NCI-H2196 treated with DMSO at 0.1 percent for 48 hours (cell line): ENCODE data around the gene ENPP3.
"Not testable (repeated sequence)": the region's sequence is repeated elsewhere in the genome, so short reads cannot be mapped to it uniquely, and the experiment has no call there.

Source experiments
- DNase-seq: peaks from one replicate; lab custom pipeline; 2025; ENCODE audit not compliant: unreplicated experiment; lab: John Stamatoyannopoulos, UW

The ENPP3 gene

DNA sequence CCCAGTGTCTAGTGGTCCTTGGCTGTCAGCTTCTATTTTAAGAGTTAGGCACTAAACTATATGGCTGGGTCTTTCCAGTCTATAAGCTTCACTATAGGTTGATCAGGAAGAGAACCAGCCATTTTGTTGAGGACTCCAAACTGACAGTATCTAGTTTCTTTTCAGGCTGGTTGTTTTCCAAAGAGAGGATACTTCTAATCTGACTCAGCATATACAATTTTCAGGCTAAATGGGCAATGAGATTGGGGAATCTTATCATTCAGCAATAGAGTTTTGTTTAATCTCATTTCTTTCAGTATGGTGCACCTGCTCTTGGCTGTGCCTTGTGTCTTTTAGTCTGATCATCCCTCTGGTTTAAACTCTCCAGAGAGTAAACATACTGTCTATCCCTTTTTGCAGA is 94.1 kb downstream of the ENPP3 start:
- DNase-seq = no peak

DNA sequence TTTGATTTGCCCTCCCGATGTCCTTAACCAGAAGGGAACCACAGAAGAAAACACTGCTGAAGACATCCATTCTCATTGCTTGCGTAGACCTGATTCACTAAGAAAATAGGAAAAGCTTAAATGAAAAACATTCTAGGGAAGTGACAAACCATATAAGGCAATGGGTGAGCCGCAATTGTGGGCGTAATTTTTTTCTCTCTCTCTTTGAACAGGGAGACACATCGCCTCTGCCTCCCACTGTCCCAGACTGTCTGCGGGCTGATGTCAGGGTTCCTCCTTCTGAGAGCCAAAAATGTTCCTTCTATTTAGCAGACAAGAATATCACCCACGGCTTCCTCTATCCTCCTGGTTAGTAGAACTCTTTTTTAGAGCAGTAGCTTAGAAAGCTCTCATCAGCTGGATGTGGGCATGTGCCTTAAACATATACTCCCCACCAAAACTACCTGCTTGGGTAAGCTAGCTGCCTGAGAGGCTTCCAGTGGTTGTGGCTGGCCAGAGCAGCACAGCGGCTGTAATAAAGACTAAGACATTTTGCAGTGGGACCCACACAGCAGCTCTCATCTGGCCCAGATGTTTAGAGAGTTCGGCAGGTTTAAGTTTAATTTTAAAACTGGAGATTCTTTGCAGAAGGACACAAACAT is 96.4 kb downstream of the ENPP3 start:
- no peak for DNase-seq

DNA sequence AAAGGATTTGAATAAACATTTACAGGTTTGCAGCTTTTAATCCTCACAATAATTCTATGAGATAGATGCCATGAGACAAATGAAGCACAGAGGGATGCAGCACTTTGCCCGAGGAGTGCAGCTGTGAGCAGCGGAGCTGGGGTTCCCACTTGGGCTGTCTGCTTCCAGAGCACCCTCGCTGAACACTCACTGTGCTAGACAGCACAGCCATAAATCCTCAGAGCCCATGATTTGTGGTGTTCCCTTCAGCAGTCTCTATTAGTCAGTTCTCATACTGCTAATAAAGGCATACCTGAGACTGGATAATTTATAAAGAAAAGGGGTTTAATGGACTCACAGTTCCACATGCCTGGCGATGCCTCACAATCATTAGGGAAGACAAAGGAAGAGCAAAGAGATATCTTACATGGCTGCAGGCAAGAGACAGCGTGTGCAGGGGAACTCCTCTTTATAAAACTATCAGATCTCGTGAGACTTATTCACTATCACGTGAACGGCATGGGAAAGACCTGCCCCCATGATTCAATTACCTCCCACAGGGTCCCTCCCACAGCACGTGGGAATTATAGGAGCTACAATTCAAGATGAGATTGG is 99.0 kb downstream of the ENPP3 start:
- DNase-seq = no peak

DNA sequence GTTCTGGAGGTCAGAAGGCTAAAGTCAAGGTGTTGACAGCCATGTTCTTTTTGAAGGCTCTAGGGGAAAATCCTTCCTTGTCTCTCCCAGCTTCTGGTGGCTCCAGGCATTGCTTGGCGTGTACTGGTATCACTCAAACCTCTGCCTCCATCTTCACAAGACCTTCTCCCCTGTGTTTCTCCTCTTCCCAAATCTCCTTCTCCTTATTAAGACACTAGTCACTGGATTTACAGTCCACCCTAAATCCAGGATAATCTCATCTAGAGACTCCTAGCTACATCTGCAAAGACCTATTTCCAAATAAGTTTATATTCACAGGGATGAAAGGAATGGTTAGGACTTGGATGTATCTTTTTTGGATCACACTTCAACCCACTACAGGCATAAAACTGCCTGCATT is 99.7 kb downstream of the ENPP3 start:
- DNase-seq = no peak

DNA sequence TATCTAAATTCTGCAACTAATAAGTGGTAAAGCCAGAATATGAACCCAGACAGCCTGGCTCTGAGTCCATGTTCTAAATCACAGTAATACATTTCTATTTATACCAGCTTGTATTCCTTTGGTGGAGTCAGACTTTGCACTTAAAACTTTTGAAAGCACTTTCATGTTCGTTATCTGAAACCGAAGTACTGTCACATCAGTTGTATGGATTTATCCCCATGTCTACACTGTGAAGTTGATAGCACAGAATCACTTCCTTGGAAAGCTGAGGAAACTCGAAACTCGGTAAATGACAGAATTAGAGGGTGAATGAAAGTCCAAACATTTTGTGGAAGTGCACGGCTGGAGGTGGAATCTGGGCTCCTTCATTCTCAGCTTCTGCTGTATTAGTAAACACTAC is 102.0 kb downstream of the ENPP3 start:
- DNase-seq = no peak

DNA sequence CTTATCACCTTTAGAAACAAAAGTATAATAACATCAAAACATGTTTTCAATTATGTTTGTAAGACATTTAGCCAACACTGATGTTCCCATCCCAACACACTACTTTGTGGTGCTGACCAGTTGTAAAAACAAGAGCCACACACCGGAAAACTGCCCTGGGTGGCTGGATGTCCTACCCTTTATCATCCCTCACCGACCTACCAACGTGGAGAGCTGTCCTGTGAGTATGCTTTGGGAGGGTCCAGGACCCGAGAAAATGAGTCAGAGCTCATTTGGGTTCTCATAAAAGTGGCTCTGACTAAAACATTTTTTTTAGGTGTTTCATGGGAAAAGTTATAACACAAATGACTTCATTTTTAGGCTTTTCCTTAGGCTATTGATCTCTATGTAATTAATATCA is 103.1 kb downstream of the ENPP3 start:
- no peak for DNase-seq

DNA sequence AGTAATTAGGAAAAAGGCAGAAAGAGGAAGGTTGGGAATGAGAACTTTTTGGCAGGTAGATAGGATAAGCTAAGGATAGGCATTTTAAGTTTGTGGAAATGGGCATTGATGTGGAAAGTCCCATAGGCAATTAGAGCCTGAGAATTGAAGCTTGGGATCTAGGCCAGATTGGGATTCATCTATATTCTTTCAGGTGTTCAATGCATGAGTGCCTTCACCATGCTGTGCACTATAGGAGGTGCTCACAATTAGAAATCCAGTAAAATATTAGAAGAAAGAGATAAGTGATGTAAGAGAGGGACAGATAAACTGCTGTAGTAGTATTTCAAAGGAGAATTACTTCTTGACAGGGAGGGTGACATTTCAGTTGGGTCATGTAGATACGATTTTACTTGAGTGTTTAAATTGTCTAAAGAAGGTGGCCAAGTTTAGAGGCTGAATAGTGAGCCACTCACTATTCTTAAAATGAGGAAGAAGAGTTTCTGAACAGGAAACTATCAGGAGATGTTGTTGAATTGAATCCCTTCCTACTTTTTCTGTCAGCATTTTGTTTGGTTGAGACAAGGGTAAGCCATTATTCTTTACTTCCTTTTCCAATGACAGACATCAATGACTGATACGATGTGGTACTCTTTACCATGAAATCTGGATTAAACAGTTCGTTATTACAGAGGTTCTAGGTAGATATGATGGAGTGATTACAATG is 104.7 kb downstream of the ENPP3 start:
- DNase-seq = no peak

DNA sequence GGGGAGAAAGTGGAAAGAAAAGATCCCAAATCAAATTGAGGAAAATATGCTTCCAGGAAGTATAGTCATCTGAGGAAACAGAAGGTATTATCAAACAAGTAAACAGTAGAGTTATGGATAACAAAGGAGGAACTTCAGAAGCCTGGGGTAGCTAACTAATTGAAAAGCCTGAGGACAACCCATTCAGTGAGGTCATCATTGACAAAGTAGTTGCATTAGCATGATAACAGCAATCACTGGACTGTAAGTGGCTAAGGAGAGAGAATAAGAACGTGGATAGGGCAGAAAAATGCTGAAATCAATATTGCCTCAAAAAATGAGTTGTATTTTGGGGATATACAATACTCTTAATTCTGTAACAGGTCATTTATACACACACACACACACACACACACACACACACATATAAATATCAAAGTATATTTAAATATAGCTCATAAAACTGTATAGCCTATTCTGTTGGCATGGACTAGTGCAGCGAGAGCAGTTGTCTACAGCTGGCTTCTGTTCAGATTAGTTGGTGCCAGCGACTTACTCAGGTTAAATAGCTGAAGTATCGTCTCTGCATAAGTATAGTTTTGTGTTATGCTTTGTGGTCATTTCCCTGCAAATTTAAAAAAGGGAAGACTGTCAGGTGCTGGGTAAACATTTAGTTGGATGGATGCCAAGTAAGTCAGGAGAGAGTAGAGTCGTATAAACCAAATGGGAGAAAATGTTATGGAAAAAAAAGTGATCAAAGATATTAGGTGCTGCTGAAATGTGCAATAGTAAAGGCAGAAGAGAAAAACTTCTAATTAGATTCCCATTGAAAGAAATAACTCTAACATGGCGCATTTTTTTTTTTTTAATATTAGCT is 107.6 kb downstream of the ENPP3 start:
- no peak for DNase-seq

DNA sequence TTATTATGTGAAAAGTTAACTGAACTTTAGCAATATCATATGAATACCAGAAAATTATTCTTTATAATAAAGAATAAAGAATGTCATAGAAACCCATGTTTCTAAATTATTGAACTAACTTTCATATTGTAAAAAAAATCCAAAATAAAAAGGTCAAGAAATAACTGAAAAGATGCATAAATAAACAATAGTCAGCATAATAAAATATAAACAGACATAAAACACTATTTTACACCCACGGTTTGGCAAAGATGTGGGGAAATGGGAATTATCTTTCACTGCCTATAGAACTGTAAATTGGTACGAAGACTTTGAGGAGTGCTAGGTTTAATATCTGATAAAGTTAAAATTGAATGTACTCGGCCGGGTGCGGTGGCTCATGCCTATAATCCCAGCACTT is 108.4 kb downstream of the ENPP3 start:
- DNase-seq = no peak

DNA sequence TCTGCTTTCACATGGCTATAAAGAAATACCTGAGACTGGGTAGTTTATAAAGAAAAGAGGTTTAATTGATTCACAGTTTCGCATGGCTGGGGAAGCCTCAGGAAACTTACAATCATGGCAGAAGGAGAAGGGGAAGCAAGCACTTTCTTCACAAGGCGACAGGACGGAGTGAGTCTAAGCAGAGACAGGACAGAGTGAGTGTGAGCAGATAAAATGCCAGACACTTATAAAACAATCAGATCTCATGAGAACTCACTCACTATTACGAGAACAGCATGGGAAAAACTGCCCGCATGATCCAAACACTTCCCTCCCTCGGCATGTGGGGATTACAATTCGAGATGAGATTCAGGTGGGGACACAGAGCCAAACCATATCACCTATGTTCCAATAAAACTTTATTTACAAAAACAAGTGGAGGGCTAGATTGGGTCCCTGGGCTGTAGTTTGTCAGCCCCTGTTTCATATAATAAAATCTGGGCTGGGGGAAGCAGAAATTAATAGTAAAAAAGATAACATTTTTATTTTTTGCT is 110.8 kb downstream of the ENPP3 start:
- no peak for DNase-seq

DNA sequence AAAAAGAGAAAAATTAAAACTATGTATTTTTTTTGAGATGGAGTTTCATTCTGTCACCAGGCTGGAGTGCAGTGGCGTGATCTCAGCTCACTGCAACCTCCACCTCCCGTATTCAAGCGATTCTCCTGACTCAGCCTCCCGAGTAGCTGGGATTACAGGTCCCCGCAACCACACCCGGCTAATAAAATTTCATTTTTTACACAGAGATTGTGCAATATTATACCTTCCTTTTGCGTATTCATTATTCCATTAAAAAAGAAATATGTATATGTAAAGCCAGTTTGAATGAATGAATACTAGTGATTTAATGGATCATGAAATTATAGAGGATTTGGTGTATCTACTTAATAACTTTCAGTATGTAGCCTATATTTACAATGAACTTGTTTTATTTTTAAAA is 111.9 kb downstream of the ENPP3 start:
- no peak for DNase-seq

DNA sequence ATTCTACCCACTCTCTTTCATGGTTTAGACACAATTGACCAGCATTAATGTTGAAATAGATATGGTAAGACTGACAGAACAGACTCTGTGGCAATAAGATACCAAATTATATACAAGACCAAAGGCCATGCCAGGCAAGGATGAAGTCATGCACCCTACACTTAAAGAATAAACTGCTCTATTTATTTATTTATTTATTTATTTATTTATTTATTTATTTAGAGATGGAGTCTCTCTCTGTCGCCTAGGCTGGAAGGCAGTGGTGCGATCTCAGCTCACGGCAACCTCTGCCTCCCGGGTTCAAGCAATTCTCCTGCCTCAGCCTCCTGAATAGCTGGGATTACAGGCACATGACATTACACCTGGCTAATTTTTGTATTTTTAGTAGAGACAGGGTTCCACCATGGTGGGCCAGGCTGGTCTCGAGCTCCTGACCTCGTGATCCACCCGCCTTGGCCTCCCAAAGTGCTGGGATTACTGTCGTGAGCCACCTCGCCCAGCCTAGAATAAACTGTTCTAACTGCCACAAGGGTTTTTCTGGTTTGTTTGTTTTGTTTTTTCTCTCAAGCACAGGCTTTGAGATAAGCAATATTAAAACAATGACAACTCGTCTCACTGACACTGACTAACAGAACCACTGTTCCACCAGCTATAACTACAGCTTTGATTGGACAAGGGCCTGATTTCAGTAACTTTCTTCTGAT is 114.1 kb downstream of the ENPP3 start:
- DNase-seq = not testable (repeated sequence)

DNA sequence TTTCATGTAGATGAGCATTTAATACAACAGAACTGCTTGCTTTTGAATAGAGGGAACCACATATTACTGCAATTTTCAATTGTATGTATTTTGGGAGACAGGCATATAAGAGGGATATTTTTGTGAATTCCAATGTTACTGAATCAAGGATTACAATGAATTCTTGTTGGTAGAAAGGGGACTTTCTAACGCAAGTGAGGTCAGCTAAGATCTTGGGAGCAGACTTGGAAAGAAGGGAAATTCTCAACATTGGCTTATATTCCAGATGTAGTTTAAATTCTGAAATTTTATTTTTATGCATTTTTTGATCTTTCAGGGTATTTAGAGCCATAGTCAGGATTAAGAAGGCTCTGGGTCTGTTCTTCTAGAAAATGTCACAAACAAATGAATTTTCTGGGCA is 117.0 kb downstream of the ENPP3 start:
- no peak for DNase-seq

DNA sequence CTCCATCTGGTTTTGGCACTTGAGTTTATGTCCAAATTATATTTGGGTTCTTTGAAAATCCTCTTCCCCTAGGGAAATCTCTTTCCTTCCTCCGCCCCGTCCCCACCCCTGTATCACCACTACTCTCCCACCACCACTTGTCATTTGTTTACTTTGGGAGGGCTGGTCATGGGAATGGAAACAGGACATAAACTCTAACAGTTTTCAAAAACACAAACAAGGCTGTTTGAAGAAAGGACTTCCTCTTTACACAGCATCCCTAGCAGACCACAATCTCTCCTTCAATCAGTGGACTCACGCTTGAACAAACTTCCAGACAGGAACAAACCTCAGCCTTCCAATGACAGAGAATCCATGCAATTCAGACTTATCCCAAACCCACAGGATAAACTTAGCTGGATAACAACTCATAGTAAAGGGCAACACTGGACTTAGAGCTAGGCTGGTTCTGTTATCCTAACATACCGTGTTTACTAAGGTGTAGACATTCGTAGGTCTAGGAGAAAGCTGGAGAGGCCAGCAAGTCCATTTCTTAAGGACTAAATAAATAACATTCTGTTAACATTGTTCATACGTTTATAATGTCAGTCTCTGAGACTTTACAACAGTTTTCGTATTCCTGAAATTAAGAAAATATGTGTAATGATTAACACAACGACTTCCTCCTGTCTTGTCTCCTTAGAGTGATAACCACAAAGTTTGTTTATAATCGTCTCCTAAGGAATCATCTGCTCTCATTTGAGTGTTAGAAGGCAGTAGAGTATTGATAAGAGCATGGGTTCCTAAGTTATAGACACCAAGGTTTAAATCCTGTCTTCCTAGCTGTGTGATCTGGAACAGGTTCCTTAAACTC is 117.8 kb downstream of the ENPP3 start:
- no peak for DNase-seq

DNA sequence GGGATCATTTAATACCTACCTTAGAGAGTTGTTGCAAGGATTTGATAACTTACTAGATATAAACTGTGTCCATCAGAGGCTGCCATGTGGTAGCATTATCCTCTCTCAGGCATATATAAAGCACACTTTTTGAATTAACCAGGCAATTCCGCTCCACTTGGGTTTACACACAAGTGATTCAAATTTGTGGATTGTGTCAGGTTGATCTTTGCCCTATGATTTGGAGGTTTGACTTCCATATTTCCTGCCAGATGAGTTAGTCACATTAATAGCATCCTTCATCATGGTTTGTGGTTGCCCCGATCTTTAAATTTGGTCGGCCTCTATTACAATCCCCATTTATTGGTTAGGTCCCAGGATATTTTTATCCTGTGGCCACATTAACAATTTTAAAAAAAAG is 118.5 kb downstream of the ENPP3 start:
- no peak for DNase-seq

DNA sequence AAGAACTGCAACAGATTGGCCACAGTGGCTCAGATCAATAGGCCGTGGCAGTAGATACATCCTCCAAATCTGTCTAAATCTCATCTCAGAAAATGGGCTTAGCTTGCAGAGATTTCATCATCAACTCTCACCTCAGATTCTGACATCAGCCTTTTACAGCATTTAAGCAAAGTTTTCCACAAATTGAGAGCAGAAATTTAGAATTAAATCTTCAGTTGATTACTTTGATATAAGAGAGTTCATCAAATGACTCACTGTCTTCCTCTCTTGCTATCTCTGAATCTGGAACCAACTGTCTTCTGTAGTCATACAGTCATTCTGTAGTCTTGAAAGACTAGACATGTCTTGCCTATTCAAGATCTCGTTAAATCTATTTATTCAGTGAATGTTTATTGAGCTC is 118.9 kb downstream of the ENPP3 start:
- DNase-seq = no peak

DNA sequence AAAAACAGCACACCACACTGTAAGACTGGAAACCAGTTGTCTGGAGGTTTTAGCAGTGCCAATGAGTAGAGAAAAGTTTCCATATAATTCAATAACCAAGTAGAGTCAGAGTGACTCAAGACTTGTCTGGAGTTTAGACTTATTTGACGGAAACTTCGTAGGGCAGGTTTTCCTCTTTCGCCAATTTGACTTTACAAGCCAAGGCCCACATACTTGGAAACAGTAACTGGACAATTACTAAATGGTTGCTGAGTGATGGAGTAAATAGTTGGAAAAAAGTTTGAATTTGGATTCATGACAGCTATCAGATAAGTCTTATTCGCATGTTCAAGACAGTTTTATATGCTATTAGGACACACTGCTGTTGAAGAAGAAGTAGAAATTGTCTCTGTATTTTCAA is 121.8 kb downstream of the ENPP3 start:
- no peak for DNase-seq

DNA sequence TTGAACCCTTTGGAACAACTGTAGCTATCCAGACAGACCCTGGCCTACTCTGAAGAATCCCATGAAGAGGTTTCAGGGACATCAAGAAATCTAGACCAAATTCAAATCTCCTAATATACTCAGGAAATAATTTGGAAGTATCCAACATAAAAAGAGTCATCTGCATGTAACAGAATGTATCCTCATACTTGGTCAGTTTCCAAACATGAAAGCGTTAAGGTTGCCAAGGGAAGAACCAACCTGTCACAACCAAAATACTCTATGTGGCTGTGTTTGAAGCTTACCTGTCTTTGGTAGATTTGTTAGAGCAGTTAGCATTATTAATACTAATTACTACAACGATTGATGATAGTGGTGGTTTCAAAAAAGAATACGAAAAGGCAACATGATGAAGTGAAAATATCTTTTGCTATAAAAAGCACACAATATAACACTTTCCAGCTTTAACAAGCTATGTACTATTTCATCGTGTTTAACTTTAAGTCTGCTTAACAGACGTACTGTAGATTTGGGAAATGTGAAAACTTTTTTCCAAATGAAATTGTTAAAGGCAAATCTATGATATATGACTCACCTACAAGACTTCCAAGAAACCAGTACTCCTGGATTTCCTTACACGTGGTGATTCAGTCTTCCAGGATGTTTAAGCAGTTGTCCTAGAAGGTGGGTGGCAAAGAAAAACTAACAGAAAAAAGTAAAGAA is 124.1 kb downstream of the ENPP3 start:
- DNase-seq = no peak

DNA sequence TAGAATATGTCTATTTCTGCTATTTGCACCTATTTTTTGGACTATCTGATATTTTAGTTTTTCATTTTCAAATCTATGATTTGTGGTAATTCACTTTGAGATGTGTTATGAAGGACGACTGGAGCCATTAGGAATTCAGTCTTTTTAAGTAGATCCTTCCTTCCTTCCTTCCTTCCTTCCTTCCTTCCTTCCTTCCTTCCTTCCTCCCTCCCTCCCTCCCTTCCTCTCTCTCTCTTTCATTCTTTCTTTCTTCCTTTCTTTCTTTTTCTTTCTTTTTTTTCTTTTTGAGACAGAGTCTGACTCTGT is 124.6 kb downstream of the ENPP3 start:
- DNase-seq = no peak

DNA sequence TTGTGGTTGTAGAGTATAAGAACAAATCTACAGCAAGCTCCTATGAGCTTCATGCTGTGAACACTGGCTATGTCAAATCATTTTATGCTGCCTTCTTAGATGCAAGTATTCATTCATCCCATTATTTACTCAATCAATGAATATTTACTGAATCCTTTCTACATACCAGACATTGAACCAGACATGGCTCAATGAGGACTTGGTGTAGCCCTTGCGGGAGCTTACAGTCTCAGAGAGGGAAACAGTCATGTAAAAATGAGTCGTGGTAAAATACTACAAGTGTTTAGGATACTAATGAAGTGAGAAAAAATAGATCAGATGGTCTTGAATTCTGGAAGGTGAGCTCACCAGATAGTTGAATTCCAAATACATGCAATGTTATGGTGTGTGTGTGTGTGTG is 125.9 kb downstream of the ENPP3 start:
- no peak for DNase-seq
